Endothelial cell of umbilical vein (primary cell): ENCODE results near the gene ZNF524. TPM values are rescaled to one million over a fixed set of nuclear protein-coding genes. Genes with fewer than 3 reads are reported as not detected.

Source experiments
- BruUV-seq: library from RNA; stranded (reverse); fragments of 400-500 nt; replicated peaks from 2 replicates; lab custom pipeline; 2021; lab: Mats Ljungman, UMichigan
- CTCF ChIA-PET: fragments of 300-600, 350-600 bp; sonication (Branson Sonifier 250); formaldehyde crosslinking; loops from one replicate; lab custom pipeline; 2021; ENCODE audit warnings: antibody characterized with exemption, inconsistent platforms; lab: Charles Lee
- POLR2A ChIA-PET: fragments of 300-600, 350-600 bp; sonication (Branson Sonifier 250); formaldehyde crosslinking; loops from one replicate; lab custom pipeline; 2021; ENCODE audit warnings: antibody characterized with exemption, inconsistent platforms; lab: Charles Lee
- DNase-seq: peaks from one replicate; pipeline ENCODE4 v3.0.0-alpha.2; 2011; ENCODE audit warnings: low read depth, low spot score
- FAIRE-seq: peaks from 2 replicates; lab custom pipeline; 2011; peaks lifted over from hg19 to GRCh38; lab: Jason Lieb, UNC
- H2AFZ ChIP-seq: 2 replicates; pipeline ENCODE4 v1.6.0; 2012; ENCODE audit warnings: low read depth, low read length, control low read depth, inconsistent platforms
- H3K27ac ChIP-seq: 2 replicates; pipeline ENCODE4 v1.5.1; 2011; ENCODE audit warnings: low read depth, mild to moderate bottlenecking, control low read depth, low read length, moderate library complexity; ENCODE audit not compliant: insufficient read depth
- H3K27me3 ChIP-seq, 2 experiments: 2 replicates each; pipeline versions ENCODE4 v1.6.0 to v1.6.1; 2011; ENCODE audit warnings: low read length in 2 of 2, mixed read lengths in 1 of 2; ENCODE audit not compliant: control insufficient read depth in 2 of 2, insufficient read depth in 2 of 2
- H3K36me3 ChIP-seq, 2 experiments: 2 replicates in 1 of 2; 3 replicates in 1 of 2; pipeline ENCODE4 v1.5.1; 2011; ENCODE audit warnings: low read length in 2 of 2, mild to moderate bottlenecking in 1 of 2, moderate library complexity in 1 of 2; ENCODE audit not compliant: control insufficient read depth in 2 of 2, insufficient read depth in 2 of 2; ENCODE audit errors: extremely low read depth in 1 of 2
- H3K4me1 ChIP-seq: 3 replicates; pipeline ENCODE4 v1.5.1; 2011; ENCODE audit warnings: mild to moderate bottlenecking, low read length; ENCODE audit not compliant: control insufficient read depth, insufficient read depth; ENCODE audit errors: extremely low read depth
- H3K4me2 ChIP-seq: 2 replicates; pipeline ENCODE4 v1.6.1; 2011; ENCODE audit warnings: low read length, control low read depth, mixed read lengths; ENCODE audit not compliant: insufficient read depth
- H3K4me3 ChIP-seq, 3 experiments: fragments of 200-600 bp in 1 of 3; sonication (generic), shearing (Covaris generic) in 1 of 3; replicated peaks in 1 of 3; 2 replicates each; pipeline ENCODE4 v1.5.1; 2011 to 2016; ENCODE audit warnings: control low read depth in 3 of 3, low read length in 3 of 3, mild to moderate bottlenecking in 2 of 3, inconsistent platforms in 1 of 3, low read depth in 1 of 3, moderate library complexity in 1 of 3; ENCODE audit not compliant: insufficient read depth in 1 of 3
- H3K79me2 ChIP-seq: 2 replicates; pipeline ENCODE4 v1.6.0; 2012; ENCODE audit warnings: low read length, inconsistent platforms; ENCODE audit not compliant: control insufficient read depth, insufficient read depth
- H3K9ac ChIP-seq: replicated peaks from 2 replicates; pipeline ENCODE3; 2011; ENCODE audit warnings: low read length, control low read depth; ENCODE audit not compliant: insufficient read depth; ENCODE audit errors: extremely low read depth
- H3K9me1 ChIP-seq: replicated peaks from 3 replicates; pipeline ENCODE4 v1.6.0; 2011; ENCODE audit warnings: mild to moderate bottlenecking, low read length; ENCODE audit not compliant: control insufficient read depth, insufficient read depth; ENCODE audit errors: extremely low read depth
- H3K9me3 ChIP-seq: replicated peaks from 2 replicates; pipeline ENCODE4 v1.5.1; 2012; ENCODE audit warnings: low read length, inconsistent platforms; ENCODE audit not compliant: control insufficient read depth, insufficient read depth
- H4K20me1 ChIP-seq: replicated peaks from 2 replicates; pipeline ENCODE3; 2011; ENCODE audit warnings: mild to moderate bottlenecking, low read length; ENCODE audit not compliant: control insufficient read depth, insufficient read depth; ENCODE audit errors: extremely low read depth
- EZH2 ChIP-seq: IDR thresholded peaks from 2 replicates; pipeline ENCODE4 v1.6.1; 2012; ENCODE audit warnings: borderline replicate concordance, low read depth, mild to moderate bottlenecking, moderate library complexity, low read length, inconsistent platforms; ENCODE audit not compliant: severe bottlenecking
- FOS ChIP-seq: IDR thresholded peaks from 2 replicates; pipeline ENCODE4 v1.6.1; 2011; ENCODE audit warnings: mild to moderate bottlenecking, low read length, moderate library complexity, borderline replicate concordance; ENCODE audit not compliant: insufficient read depth
- GATA2 ChIP-seq: IDR thresholded peaks from 2 replicates; pipeline ENCODE4 v1.7.0; 2011; ENCODE audit warnings: low read depth, mild to moderate bottlenecking, moderate library complexity, mixed read lengths, low read length; ENCODE audit not compliant: insufficient read length, insufficient read depth
- JUN ChIP-seq: IDR thresholded peaks from 2 replicates; pipeline ENCODE4 v1.6.1; 2011; ENCODE audit warnings: borderline replicate concordance, low read depth; ENCODE audit not compliant: insufficient read length, insufficient read depth
- MAX ChIP-seq: IDR thresholded peaks from 2 replicates; pipeline ENCODE4 v1.6.1; 2011; ENCODE audit not compliant: insufficient read depth, insufficient read length
- MYC ChIP-seq: IDR thresholded peaks from one replicate; pipeline ENCODE4 v1.6.1; 2011; ENCODE audit warnings: mild to moderate bottlenecking, low read depth, low read length
- POLR2A ChIP-seq: IDR thresholded peaks from 2 replicates; pipeline ENCODE4 v1.6.1; 2012; ENCODE audit warnings: low read depth, mild to moderate bottlenecking, control low read depth, low read length
- POLR2AphosphoS5 ChIP-seq: IDR thresholded peaks from 2 replicates; pipeline ENCODE4 v1.6.1; 2012; ENCODE audit warnings: low read depth, mild to moderate bottlenecking, control low read depth, low read length, moderate library complexity; ENCODE audit not compliant: insufficient read depth
- dilution Hi-C: fragments of 300-500 bp; cut with MboI; formaldehyde crosslinking; loops from one replicate; pipeline ENCODE4 v1.15.0; 2019; ENCODE audit warnings: low sequenced_read_pairs; ENCODE audit not compliant: extremely low pct_ligation_motif_present
- intact Hi-C: fragments of 100-400 bp; cut with micrococcal nuclease; formaldehyde crosslinking; loops from one replicate; pipeline ENCODE4 v1.10.0; 2022
- polyA plus RNA-seq, 4 experiments: library from polyadenylated mRNA; depleted of rRNA in 3 of 4; stranded (reverse) in 3 of 4; unstranded in 1 of 4; fragments of >200 nt; gene quantifications; 2 replicates each; pipeline versions ENCODE4 v1.2.1 to v1.2.3, GENCODE V29; 2011 to 2012; ENCODE audit warnings: missing spikeins in 1 of 4
- total RNA-seq: library from RNA; stranded (reverse); gene quantifications from 2 replicates; pipeline ENCODE4 v1.2.3, GENCODE V29; 2021
- TF ChIP-seq, protein P1 (sequence below), 2 donors: IDR thresholded peaks; 1 replicate in 1 of 2; 2 replicates in 1 of 2; pipeline ENCODE4 v1.5.1; 2011; ENCODE audit warnings: low read length in 2 of 2, mild to moderate bottlenecking in 2 of 2, moderate library complexity in 2 of 2, control low read depth in 1 of 2, inconsistent platforms in 1 of 2, low read depth in 1 of 2; ENCODE audit not compliant: insufficient read depth in 1 of 2; ENCODE audit errors: extremely low read depth in 1 of 2

Gene ZNF524
- total and polyA plus RNA-seq, 2 donors (not counting 3 experiments of a cell fraction or from before 2014, with no cell fraction given), result 15.2 to 15.4 TPM

GRCh38 chr19:55641426-55642152 lies 41.5 kb downstream of the ZNF524 start:
- no peak for DNase-seq
- dilution Hi-C loops, result no loop called here
- POLR2A ChIA-PET, result interaction anchor here (0.7 to 1.3 kb wide), 3 partner anchors 8 to 15 kb away, joined by 3 to 4 read pairs (median 4); partner anchors contain the start of gene U2AF2
- no peaks in the 10 kb centered on the region for H3K9me1 ChIP-seq
- H3K27ac ChIP-seq, result peak overlapping the region; percentile 6
- H2AFZ ChIP-seq, result no peak overlapping the region
- H3K27me3 ChIP-seq, result no peaks in the 10 kb centered on the region
- H3K36me3 ChIP-seq, result peaks cover 3 to 10% of the 10 kb centered on the region in 2 experiments
- H4K20me1 ChIP-seq, result no peaks in the 10 kb centered on the region
- CTCF ChIA-PET, result interaction anchor here (0.7 to 2.0 kb wide), 4 partner anchors 9 to 13 kb away, joined by 3 to 14 read pairs (median 6); no protein-coding TSS in a partner anchor
- no peak for FAIRE-seq
- peak overlapping the region; percentile 53 for H3K4me2 ChIP-seq
- peak overlapping the region; percentile 41 for H3K9ac ChIP-seq
- intact Hi-C loops, result loop anchor here (5.0 kb wide), 1 partner anchor 554 kb away; no protein-coding TSS in a partner anchor
- H3K79me2 ChIP-seq, result peaks cover 27% of the 10 kb centered on the region
- no TSS peak for BruUV-seq
- TF ChIP-seq MYC, result no peak
- TF ChIP-seq JUN, result no peak
- no peak for TF ChIP-seq POLR2AphosphoS5
- no peak for TF ChIP-seq EZH2
- TF ChIP-seq POLR2A, result no peak
- no peak for TF ChIP-seq MAX
- no peak for TF ChIP-seq FOS
- TF ChIP-seq, protein P1, sequence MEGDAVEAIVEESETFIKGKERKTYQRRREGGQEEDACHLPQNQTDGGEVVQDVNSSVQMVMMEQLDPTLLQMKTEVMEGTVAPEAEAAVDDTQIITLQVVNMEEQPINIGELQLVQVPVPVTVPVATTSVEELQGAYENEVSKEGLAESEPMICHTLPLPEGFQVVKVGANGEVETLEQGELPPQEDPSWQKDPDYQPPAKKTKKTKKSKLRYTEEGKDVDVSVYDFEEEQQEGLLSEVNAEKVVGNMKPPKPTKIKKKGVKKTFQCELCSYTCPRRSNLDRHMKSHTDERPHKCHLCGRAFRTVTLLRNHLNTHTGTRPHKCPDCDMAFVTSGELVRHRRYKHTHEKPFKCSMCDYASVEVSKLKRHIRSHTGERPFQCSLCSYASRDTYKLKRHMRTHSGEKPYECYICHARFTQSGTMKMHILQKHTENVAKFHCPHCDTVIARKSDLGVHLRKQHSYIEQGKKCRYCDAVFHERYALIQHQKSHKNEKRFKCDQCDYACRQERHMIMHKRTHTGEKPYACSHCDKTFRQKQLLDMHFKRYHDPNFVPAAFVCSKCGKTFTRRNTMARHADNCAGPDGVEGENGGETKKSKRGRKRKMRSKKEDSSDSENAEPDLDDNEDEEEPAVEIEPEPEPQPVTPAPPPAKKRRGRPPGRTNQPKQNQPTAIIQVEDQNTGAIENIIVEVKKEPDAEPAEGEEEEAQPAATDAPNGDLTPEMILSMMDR (IDR thresholded peaks at IDR 0.05; ENCODE audit: extremely low read depth in 1 of 2, insufficient read depth in 1 of 2, low read depth in 1 of 2, low read length in 2 of 2), result no peak
- TF ChIP-seq GATA2, result no peak
- H3K4me3 ChIP-seq, result peak overlapping the region; percentile 59 to 75 (median 60)
- peaks cover 23% of the 10 kb centered on the region for H3K4me1 ChIP-seq
- no peaks in the 10 kb centered on the region for H3K9me3 ChIP-seq
